K562 (cell line): ENCODE results near the gene ALKBH3. TPM values are rescaled to one million over a fixed set of nuclear protein-coding genes. Genes with fewer than 3 reads are reported as not detected.

Source experiments
- COPS2 ChIP-seq: fragments of 450-650 bp; conservative IDR thresholded peaks from 2 replicates; pipeline ENCODE4 v1.6.1; 2016; ENCODE audit warnings: mild to moderate bottlenecking, moderate library complexity
- CREB5 ChIP-seq: fragments of 250-450 bp; sonication (Bioruptor Pico); IDR thresholded peaks from 2 replicates; pipeline ENCODE4 v1.5.0; 2020; ENCODE audit warnings: mild to moderate bottlenecking
- ELF2 ChIP-seq: fragments of 250-450 bp; sonication (Bioruptor Pico); IDR thresholded peaks from 2 replicates; pipeline ENCODE4 v1.5.0; 2021; ENCODE audit warnings: mild to moderate bottlenecking
- ERF ChIP-seq: fragments of 450-650 bp; formaldehyde crosslinking; IDR thresholded peaks from 2 replicates; pipeline ENCODE4 v1.4.0; 2020; ENCODE audit warnings: mild to moderate bottlenecking, mixed read lengths
- EZH2 ChIP-seq: IDR thresholded peaks from 2 replicates; pipeline ENCODE4 v1.6.1; 2012; ENCODE audit warnings: low read depth, mild to moderate bottlenecking, inconsistent platforms, low read length, borderline replicate concordance
- FOSL1 ChIP-seq: fragments of 200-800 bp; sonication (Bioruptor generic); conservative IDR thresholded peaks from 2 replicates; pipeline ENCODE4 v1.6.1; 2016; ENCODE audit warnings: missing genetic modification characterization, missing compliant biosample characterization
- FOXM1 ChIP-seq, 2 experiments: fragments of 450-650 bp in 1 of 2; sonication (generic) in 1 of 2; formaldehyde crosslinking in 1 of 2; IDR thresholded peaks; 2 replicates each; pipeline versions ENCODE4 v1.6.1 to v1.9.0; 2017 to 2022; ENCODE audit warnings: low read depth in 2 of 2, mild to moderate bottlenecking in 2 of 2, missing genetic modification reagents in 1 of 2, moderate library complexity in 1 of 2
- KDM1A ChIP-seq, 2 experiments: fragments of 450-650 bp; IDR thresholded peaks; 2 replicates each; pipeline ENCODE4 v1.6.1; 2016; ENCODE audit warnings: mild to moderate bottlenecking in 2 of 2
- LEF1 ChIP-seq: fragments of 450-650 bp; IDR thresholded peaks from 2 replicates; pipeline ENCODE4 v1.6.1; 2016; ENCODE audit warnings: mild to moderate bottlenecking
- MYNN ChIP-seq, 2 experiments: sonication (generic); formaldehyde crosslinking in 1 of 2; IDR thresholded peaks; 2 replicates each; pipeline versions ENCODE4 v1.5.0 to v1.6.1; 2016 to 2020; ENCODE audit warnings: antibody characterized with exemption in 1 of 2, missing genetic modification reagents in 1 of 2
- NCOR1 ChIP-seq: fragments of 450-650 bp; IDR thresholded peaks from 2 replicates; pipeline ENCODE4 v1.6.1; 2016; ENCODE audit warnings: mild to moderate bottlenecking, moderate library complexity
- PCBP2 ChIP-seq: fragments of 200-400 bp; formaldehyde crosslinking; IDR thresholded peaks from 2 replicates; pipeline ENCODE4 v1.6.1; 2018; ENCODE audit warnings: low read length, low read depth, mild to moderate bottlenecking, moderate library complexity; ENCODE audit not compliant: poor library complexity, severe bottlenecking
- POLR2AphosphoS5 ChIP-seq: IDR thresholded peaks from 2 replicates; pipeline ENCODE4 v1.6.1; 2011; ENCODE audit warnings: mild to moderate bottlenecking, low read depth, low read length, moderate library complexity; ENCODE audit not compliant: control insufficient read depth, insufficient read depth
- PYGO2 ChIP-seq: fragments of 450-650 bp; IDR thresholded peaks from 2 replicates; pipeline ENCODE4 v1.6.1; 2016; ENCODE audit warnings: mild to moderate bottlenecking, missing genetic modification characterization, moderate library complexity, missing compliant biosample characterization
- RBM25 ChIP-seq: fragments of 200-400 bp; formaldehyde crosslinking; IDR thresholded peaks from 2 replicates; pipeline ENCODE4 v1.6.1; 2018; ENCODE audit warnings: low read length, low read depth, moderate library complexity; ENCODE audit not compliant: severe bottlenecking
- XRCC5 ChIP-seq: fragments of 200-400 bp; formaldehyde crosslinking; IDR thresholded peaks from 2 replicates; pipeline ENCODE4 v1.6.1; 2017; ENCODE audit warnings: low read depth, mild to moderate bottlenecking, low read length
- ZBTB7A ChIP-seq: IDR thresholded peaks from 2 replicates; pipeline ENCODE4 v1.6.1; 2011; ENCODE audit warnings: low read depth, mild to moderate bottlenecking, low read length, moderate library complexity, borderline replicate concordance; ENCODE audit not compliant: control insufficient read depth
- ZFP30 ChIP-seq: fragments of 250-450 bp; sonication (Bioruptor Pico); IDR thresholded peaks from 2 replicates; pipeline ENCODE4 v1.8.0; 2022; ENCODE audit warnings: moderate library complexity, mild to moderate bottlenecking, inconsistent platforms, borderline replicate concordance
- ZNF175 ChIP-seq: fragments of 200-800 bp; sonication (Bioruptor generic); IDR thresholded peaks from 2 replicates; pipeline ENCODE4 v1.6.1; 2016; ENCODE audit warnings: low read depth, mild to moderate bottlenecking, missing genetic modification characterization, missing compliant biosample characterization
- polyA plus RNA-seq, 8 experiments: library from polyadenylated mRNA; depleted of rRNA in 4 of 8; stranded (reverse) in 5 of 8; unstranded in 3 of 8; fragments of >200 nt; fragmentation: Nextera tagmentation in 2 of 8; fragmentation: Illumina TruSeq in 1 of 8; extraction: Ambion mirVana in 2 of 8; extraction: Trizol in 1 of 8; gene quantifications; 2 replicates each; pipeline versions ENCODE4 v1.2.1 to v1.2.3, GENCODE V29; 2011 to 2014; ENCODE audit warnings: inconsistent platforms in 1 of 8, missing spikeins in 1 of 8
- total RNA-seq, 7 experiments: library from RNA; depleted of rRNA in 6 of 7; stranded (reverse); fragments of >200 nt in 6 of 7; fragmentation: Illumina TruSeq in 2 of 7; extraction: Trizol in 2 of 7; gene quantifications; 2 replicates each; pipeline versions ENCODE4 v1.2.1 to v1.2.3, GENCODE V29; 2011 to 2021; ENCODE audit warnings: low replicate concordance in 1 of 7
- TF ChIP-seq, protein P1 (sequence below): sonication (generic); formaldehyde crosslinking; IDR thresholded peaks from 2 replicates; pipeline ENCODE4 v1.8.0; 2022; ENCODE audit warnings: missing genetic modification reagents, mild to moderate bottlenecking, borderline replicate concordance
- TF ChIP-seq, protein P2 (sequence below), 2 experiments: IDR thresholded peaks in 1 of 2; conservative IDR thresholded peaks in 1 of 2; 2 replicates each; pipeline ENCODE4 v1.6.1; 2016; ENCODE audit warnings: low read depth in 2 of 2, mild to moderate bottlenecking in 1 of 2, missing compliant biosample characterization in 1 of 2, missing genetic modification characterization in 1 of 2, moderate library complexity in 1 of 2

Gene ALKBH3
- total and polyA plus RNA-seq, 9 of the 15 experiments (the other 6 are each of a cell fraction or from before 2014, with no cell fraction given), result 16.0 to 49.9 (median 36.5) TPM

DNA sequence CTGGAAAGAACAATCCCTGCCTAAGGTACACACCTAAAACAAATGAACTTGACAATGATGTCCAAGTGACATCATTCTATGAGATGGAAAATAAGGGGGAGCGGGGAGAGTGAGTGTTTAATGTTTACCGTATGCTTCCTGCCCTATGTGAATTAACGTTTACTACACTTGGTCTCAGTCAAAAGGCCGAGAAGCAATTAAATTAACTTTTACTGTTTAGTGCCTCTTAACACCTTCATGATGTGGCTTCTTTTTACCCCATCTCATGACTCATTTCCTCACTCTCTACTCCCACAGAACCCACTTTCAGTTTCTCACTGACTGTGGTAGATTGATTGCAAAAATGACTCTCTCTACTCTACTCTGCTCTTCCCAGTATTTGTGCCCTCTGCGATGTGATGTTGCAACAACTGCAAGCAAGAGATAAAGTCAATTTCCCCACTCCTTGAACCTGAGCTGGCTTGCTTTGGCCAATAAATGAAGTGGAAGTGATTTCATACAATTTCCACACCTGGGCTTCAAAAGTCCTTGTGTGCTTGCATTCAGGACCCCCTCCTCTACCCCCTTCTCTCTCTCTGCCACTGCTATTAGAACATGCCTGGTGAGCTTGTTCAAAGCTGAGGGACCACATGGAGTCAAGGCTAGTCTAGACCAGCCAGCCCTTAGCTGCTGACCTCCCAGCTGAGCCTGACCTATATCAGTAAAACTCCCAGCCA lies 11.6 kb upstream of the ALKBH3 start (continued):
- TF ChIP-seq XRCC5 (0 out of 2 replicates have a peak, but pooled peaks have one; percentile 39), MYNN (IDR thresholded peaks at IDR 0.05) (0 out of 2 replicates have a peak, but pooled peaks have one; percentile 62), MYNN (CRISPR knock-in tag; IDR thresholded peaks at IDR 0.05) (no peak), FOSL1 (tag) (peak; percentile 100), ELF2 (CRISPR knock-in tag) (no peak), PCBP2 (no peak), EZH2 (no peak), KDM1A (IDR thresholded peaks at IDR 0.05) (peak; percentile 92 to 94), ZBTB7A (no peak), ZNF175 (CRISPR knock-in tag) (0 out of 2 replicates have a peak, but pooled peaks have one; percentile 70), CREB5 (no peak), POLR2AphosphoS5 (peak; percentile 81), FOXM1 (IDR thresholded peaks at IDR 0.05; ENCODE audit: low read depth) (peak; percentile 83), FOXM1 (CRISPR knock-in tag; IDR thresholded peaks at IDR 0.05; ENCODE audit: low read depth) (no peak), PYGO2 (tag) (0 out of 2 replicates have a peak, but pooled peaks have one; percentile 50), ERF (CRISPR knock-in tag) (no peak), LEF1 (peak; percentile 92), NCOR1 (peak; percentile 90), ZFP30 (CRISPR knock-in tag) (no peak), RBM25 (no peak), COPS2 (no peak)
- TF ChIP-seq, protein P1, sequence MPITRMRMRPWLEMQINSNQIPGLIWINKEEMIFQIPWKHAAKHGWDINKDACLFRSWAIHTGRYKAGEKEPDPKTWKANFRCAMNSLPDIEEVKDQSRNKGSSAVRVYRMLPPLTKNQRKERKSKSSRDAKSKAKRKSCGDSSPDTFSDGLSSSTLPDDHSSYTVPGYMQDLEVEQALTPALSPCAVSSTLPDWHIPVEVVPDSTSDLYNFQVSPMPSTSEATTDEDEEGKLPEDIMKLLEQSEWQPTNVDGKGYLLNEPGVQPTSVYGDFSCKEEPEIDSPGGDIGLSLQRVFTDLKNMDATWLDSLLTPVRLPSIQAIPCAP (CRISPR knock-in tag), result 0 out of 2 replicates have a peak, but pooled peaks have one; percentile 67
- TF ChIP-seq, protein P2, sequence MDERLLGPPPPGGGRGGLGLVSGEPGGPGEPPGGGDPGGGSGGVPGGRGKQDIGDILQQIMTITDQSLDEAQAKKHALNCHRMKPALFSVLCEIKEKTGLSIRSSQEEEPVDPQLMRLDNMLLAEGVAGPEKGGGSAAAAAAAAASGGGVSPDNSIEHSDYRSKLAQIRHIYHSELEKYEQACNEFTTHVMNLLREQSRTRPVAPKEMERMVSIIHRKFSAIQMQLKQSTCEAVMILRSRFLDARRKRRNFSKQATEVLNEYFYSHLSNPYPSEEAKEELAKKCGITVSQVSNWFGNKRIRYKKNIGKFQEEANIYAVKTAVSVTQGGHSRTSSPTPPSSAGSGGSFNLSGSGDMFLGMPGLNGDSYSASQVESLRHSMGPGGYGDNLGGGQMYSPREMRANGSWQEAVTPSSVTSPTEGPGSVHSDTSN (CRISPR knock-in tag; IDR thresholded peaks at IDR 0.05; ENCODE audit: low read depth), result 0 out of 2 replicates have a peak, but pooled peaks have one; percentile 13
- TF ChIP-seq, protein P2 (tag; conservative IDR thresholded peaks at IDR 0.05; ENCODE audit: low read depth), result peak; percentile 96
